ENCODE results near the gene DNAH11.

DNA sequence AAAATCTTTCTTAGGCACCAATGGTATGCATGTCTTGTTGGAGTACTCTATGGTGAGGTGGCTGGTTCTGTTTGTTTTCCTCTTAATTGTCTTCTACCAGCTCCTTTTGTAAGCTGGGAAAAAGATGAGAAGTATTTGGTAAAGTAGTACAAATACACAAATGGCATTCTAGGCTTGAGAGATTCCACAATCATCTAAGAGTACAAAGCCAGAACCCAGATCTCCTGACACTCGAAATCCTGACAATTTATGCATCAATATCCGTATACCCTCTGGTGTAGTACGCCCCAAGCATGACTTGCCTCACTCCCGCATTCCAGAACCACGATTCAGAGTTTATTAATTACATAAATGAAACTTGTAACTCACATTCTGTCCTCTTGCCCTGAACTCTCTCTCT lies 359.4 kb downstream of the DNAH11 start:
- TF ChIP-seq EZH2 (IDR thresholded peaks at IDR 0.05; ENCODE audit: borderline replicate concordance, low read length): no peak
- TF ChIP-seq, protein P1, sequence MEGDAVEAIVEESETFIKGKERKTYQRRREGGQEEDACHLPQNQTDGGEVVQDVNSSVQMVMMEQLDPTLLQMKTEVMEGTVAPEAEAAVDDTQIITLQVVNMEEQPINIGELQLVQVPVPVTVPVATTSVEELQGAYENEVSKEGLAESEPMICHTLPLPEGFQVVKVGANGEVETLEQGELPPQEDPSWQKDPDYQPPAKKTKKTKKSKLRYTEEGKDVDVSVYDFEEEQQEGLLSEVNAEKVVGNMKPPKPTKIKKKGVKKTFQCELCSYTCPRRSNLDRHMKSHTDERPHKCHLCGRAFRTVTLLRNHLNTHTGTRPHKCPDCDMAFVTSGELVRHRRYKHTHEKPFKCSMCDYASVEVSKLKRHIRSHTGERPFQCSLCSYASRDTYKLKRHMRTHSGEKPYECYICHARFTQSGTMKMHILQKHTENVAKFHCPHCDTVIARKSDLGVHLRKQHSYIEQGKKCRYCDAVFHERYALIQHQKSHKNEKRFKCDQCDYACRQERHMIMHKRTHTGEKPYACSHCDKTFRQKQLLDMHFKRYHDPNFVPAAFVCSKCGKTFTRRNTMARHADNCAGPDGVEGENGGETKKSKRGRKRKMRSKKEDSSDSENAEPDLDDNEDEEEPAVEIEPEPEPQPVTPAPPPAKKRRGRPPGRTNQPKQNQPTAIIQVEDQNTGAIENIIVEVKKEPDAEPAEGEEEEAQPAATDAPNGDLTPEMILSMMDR (conservative IDR thresholded peaks at IDR 0.05 in 1 of 2, IDR thresholded peaks at IDR 0.05 in 1 of 2; ENCODE audit: extremely low read depth in 1 of 2, insufficient read depth in 1 of 2, low read depth in 1 of 2, low read length in 2 of 2): no peak
